Thyroid gland (tissue), 4 donors: ENCODE results near the gene TACR2. TPM values are rescaled to one million over a fixed set of nuclear protein-coding genes. Genes with fewer than 3 reads are reported as not detected.
A peak's percentile ranks its signal among the peaks of the same experiment; 100 is the strongest.

Experiments
- DNase-seq, 2 donors: peaks; one replicate each; pipeline ENCODE4 v3.0.0-alpha.2; 2019
- H3K27ac ChIP-seq, 3 donors: fragments of 200-600 bp; sonication (generic); 1 replicate in 2 of 3; 2 replicates in 1 of 3; pipeline ENCODE4 v1.5.1; 2016 to 2019; ENCODE audit warnings: mild to moderate bottlenecking in 1 of 3, moderate library complexity in 1 of 3
- H3K27me3 ChIP-seq: fragments of 200-600 bp; sonication (generic); one replicate; pipeline ENCODE4 v1.5.1; 2019
- H3K36me3 ChIP-seq, 2 donors: fragments of 200-600 bp; sonication (generic); one replicate each; pipeline ENCODE4 v1.5.1; 2016 to 2019
- H3K4me1 ChIP-seq, 2 donors: fragments of 200-600 bp; sonication (generic); one replicate each; pipeline ENCODE4 v1.5.1; 2017 to 2019
- H3K4me3 ChIP-seq, 3 donors: fragments of 200-600 bp; sonication (generic); replicated peaks in 1 of 3; 1 replicate in 2 of 3; 2 replicates in 1 of 3; pipeline ENCODE4 v1.5.1; 2016; ENCODE audit warnings: mild to moderate bottlenecking in 1 of 3
- H3K9me3 ChIP-seq: fragments of 200-600 bp; sonication (generic); one replicate; pipeline ENCODE4 v1.5.1; 2017
- CTCF ChIP-seq, 6 experiments: fragments of 200-600 bp in 3 of 6; fragments of 450-650 bp in 3 of 6; sonication (generic) in 3 of 6; IDR thresholded peaks; one replicate each; pipeline ENCODE4 v1.5.1; 2016 to 2019; ENCODE audit warnings: antibody characterized with exemption in 6 of 6, mild to moderate bottlenecking in 2 of 6, inconsistent platforms in 1 of 6, moderate library complexity in 1 of 6
- POLR2A ChIP-seq, 2 donors: fragments of 450-650 bp; IDR thresholded peaks; one replicate each; pipeline ENCODE4 v1.6.1; 2017; ENCODE audit warnings: antibody characterized with exemption in 2 of 2, mild to moderate bottlenecking in 2 of 2, moderate library complexity in 1 of 2
- WGBS, 2 donors: methylation state at CpG; one replicate each; pipeline ENCODE4 v1.1.5; 2017; 5-methylcytosine and 5-hydroxymethylcytosine counted together
- intact Hi-C: fragments of 100-400 bp; cut with DNase I; formaldehyde crosslinking; loops from one replicate; pipeline ENCODE4 v1.15.1; 2023
- total RNA-seq, 4 donors: library from RNA; depleted of rRNA; stranded (reverse); fragments of >200 nt; gene quantifications; one replicate each; pipeline ENCODE4 v1.2.3, GENCODE V29; 2016

TACR2 gene
- not detected for total RNA-seq

GRCh38 chr10:69416695-69417094 lies at the start of gene TACR2:
TACR2 (minus strand) TSS chr10:69416918; CDS start chr10:69416323, 595 bp downstream.
- H3K4me3 ChIP-seq = no peak within 1 kb of the TSS
- TF ChIP-seq POLR2A (IDR thresholded peaks at IDR 0.05) (no peak), CTCF (IDR thresholded peaks at IDR 0.05) (no peak)

GRCh38 chr10:69466158-69466490 lies 49.4 kb upstream of the TACR2 start:
- Histone ChIP-seq H3K27me3 (no peaks in the 10 kb centered on the region), H3K4me1 (peaks cover 15 to 25% of the 10 kb centered on the region in 2 donors), H3K36me3 (no peaks in the 10 kb centered on the region), H3K27ac (no peak overlapping the region), H3K9me3 (no peaks in the 10 kb centered on the region), H3K4me3 (no peak overlapping the region)
- no peak for TF ChIP-seq CTCF (IDR thresholded peaks at IDR 0.05)
- TF ChIP-seq POLR2A (IDR thresholded peaks at IDR 0.05) = no peak
- WGBS, 2 donors = 63 to 68% methylated on average over 5 of the region's 5 CpGs
- DNase-seq = no peak
- intact Hi-C loops = no loop called here

More at GRCh38 chr10:69416695-69417094, at the start of gene TACR2:
- intact Hi-C loops = no loop called here
- Histone ChIP-seq H3K4me1 (peaks cover 0 to 8% of the 10 kb centered on the region in 2 donors), H3K27ac (no peak within 1 kb of the TSS), H3K27me3 (no peaks in the 10 kb centered on the region), H3K9me3 (no peaks in the 10 kb centered on the region), H3K36me3 (no peaks in the 10 kb centered on the region)
- DNase-seq = no peak
- WGBS, 2 donors = 82 to 91% methylated on average over 8 to 9 of the region's 10 CpGs

- Histone ChIP-seq H3K4me3 (no peak overlapping the region), H3K4me1 (peaks cover 20 to 22% of the 10 kb centered on the region in 2 donors), H3K9me3 (no peaks in the 10 kb centered on the region), H3K27me3 (no peaks in the 10 kb centered on the region), H3K36me3 (no peaks in the 10 kb centered on the region), H3K27ac (peak overlapping the region in 1 of 3 donors; percentile 56)
- intact Hi-C loops = no loop called here
- TF ChIP-seq POLR2A (IDR thresholded peaks at IDR 0.05) = no peak
- TF ChIP-seq CTCF (IDR thresholded peaks at IDR 0.05) = no peak
- 86 to 89% methylated on average over 9 of the region's 9 CpGs for WGBS, 2 donors
- DNase-seq = no peak
Observed at GRCh38 chr10:69465457-69466157, 48.9 kb upstream of the TACR2 start.

- intact Hi-C loops = no loop called here
- DNase-seq = no peak
- TF ChIP-seq CTCF (IDR thresholded peaks at IDR 0.05) = no peak
- TF ChIP-seq POLR2A (IDR thresholded peaks at IDR 0.05) = no peak
- Histone ChIP-seq H3K27ac (peak overlapping the region in 2 of 3 donors; percentile 25 to 56), H3K36me3 (no peaks in the 10 kb centered on the region), H3K4me1 (peaks cover 22 to 29% of the 10 kb centered on the region in 2 donors), H3K27me3 (no peaks in the 10 kb centered on the region), H3K9me3 (no peaks in the 10 kb centered on the region), H3K4me3 (no peak overlapping the region)
- 47 to 80% methylated on average over 1 to 2 of the region's 2 CpGs for WGBS, 2 donors
Observed at GRCh38 chr10:69464801-69465401, 48.2 kb upstream of the TACR2 start.

- Histone ChIP-seq H3K36me3 (no peaks in the 10 kb centered on the region), H3K27ac (peak overlapping the region in 2 of 3 donors; percentile 25 to 56), H3K4me3 (no peak overlapping the region), H3K27me3 (no peaks in the 10 kb centered on the region), H3K9me3 (no peaks in the 10 kb centered on the region), H3K4me1 (peaks cover 22 to 29% of the 10 kb centered on the region in 2 donors)
- WGBS, 2 donors = 74 to 76% methylated on average over 7 of the region's 7 CpGs
- intact Hi-C loops = no loop called here
- DNase-seq = no peak
- TF ChIP-seq CTCF (IDR thresholded peaks at IDR 0.05) (no peak), POLR2A (IDR thresholded peaks at IDR 0.05) (no peak)
Observed at GRCh38 chr10:69464401-69464800, 47.7 kb upstream of the TACR2 start.
